Breast epithelium (tissue), 3 donors: ENCODE results near the gene ATP5ME.

Experiments
- POLR2A ChIP-seq: fragments of 450-650 bp; IDR thresholded peaks from one replicate; pipeline ENCODE4 v1.6.1; 2016; ENCODE audit warnings: antibody characterized with exemption, mild to moderate bottlenecking, moderate library complexity
- POLR2AphosphoS5 ChIP-seq, 3 donors: sonication (generic); formaldehyde crosslinking; IDR thresholded peaks; one replicate each; pipeline ENCODE4 v1.6.1; 2017; ENCODE audit warnings: antibody characterized with exemption in 3 of 3
- TF ChIP-seq, protein P1 (sequence below), 3 donors: fragments of 450-650 bp; IDR thresholded peaks; one replicate each; pipeline ENCODE4 v1.5.1; 2016 to 2017; ENCODE audit warnings: antibody characterized with exemption in 3 of 3, mild to moderate bottlenecking in 3 of 3, moderate library complexity in 3 of 3

GRCh38 chr4:720111-720860 lies 46.2 kb upstream of the ATP5ME start:
- TF ChIP-seq POLR2A (no peak), POLR2AphosphoS5 (IDR thresholded peaks at IDR 0.05) (no peak)
- TF ChIP-seq, protein P1, sequence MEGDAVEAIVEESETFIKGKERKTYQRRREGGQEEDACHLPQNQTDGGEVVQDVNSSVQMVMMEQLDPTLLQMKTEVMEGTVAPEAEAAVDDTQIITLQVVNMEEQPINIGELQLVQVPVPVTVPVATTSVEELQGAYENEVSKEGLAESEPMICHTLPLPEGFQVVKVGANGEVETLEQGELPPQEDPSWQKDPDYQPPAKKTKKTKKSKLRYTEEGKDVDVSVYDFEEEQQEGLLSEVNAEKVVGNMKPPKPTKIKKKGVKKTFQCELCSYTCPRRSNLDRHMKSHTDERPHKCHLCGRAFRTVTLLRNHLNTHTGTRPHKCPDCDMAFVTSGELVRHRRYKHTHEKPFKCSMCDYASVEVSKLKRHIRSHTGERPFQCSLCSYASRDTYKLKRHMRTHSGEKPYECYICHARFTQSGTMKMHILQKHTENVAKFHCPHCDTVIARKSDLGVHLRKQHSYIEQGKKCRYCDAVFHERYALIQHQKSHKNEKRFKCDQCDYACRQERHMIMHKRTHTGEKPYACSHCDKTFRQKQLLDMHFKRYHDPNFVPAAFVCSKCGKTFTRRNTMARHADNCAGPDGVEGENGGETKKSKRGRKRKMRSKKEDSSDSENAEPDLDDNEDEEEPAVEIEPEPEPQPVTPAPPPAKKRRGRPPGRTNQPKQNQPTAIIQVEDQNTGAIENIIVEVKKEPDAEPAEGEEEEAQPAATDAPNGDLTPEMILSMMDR (IDR thresholded peaks at IDR 0.05): no peak
